H9 (cell line): ENCODE measurements around the gene TMCC3. TPM values are rescaled to one million over a fixed set of nuclear protein-coding genes. Genes with fewer than 3 reads are reported as not detected.

Experiments
- DNase-seq: peaks from one replicate; pipeline ENCODE4 v3.0.0-alpha.2; 2017
- H2AFZ ChIP-seq: one replicate; pipeline ENCODE4 v1.6.1; 2013; ENCODE audit warnings: mild to moderate bottlenecking, low read length, control low read depth, moderate library complexity
- H2AK5ac ChIP-seq: 2 replicates; pipeline ENCODE4 v1.6.1; 2013; ENCODE audit warnings: low read length, control low read depth, mixed read lengths; ENCODE audit not compliant: insufficient read length
- H2BK120ac ChIP-seq: one replicate; pipeline ENCODE4 v1.6.1; 2013; ENCODE audit warnings: low read depth, mild to moderate bottlenecking, low read length, control low read depth, inconsistent platforms; ENCODE audit not compliant: poor library complexity, severe bottlenecking
- H2BK12ac ChIP-seq: 2 replicates; pipeline ENCODE4 v1.6.1; 2013; ENCODE audit warnings: low read length, control low read depth, mixed read lengths, low read depth; ENCODE audit not compliant: insufficient read length
- H2BK15ac ChIP-seq: 2 replicates; pipeline ENCODE4 v1.6.1; 2013; ENCODE audit warnings: low read depth, low read length, control low read depth
- H2BK20ac ChIP-seq: one replicate; pipeline ENCODE4 v1.6.1; 2013; ENCODE audit warnings: low read depth, mild to moderate bottlenecking, low read length, control low read depth, inconsistent platforms; ENCODE audit not compliant: poor library complexity, severe bottlenecking
- H2BK5ac ChIP-seq: 2 replicates; pipeline ENCODE4 v1.6.1; 2013; ENCODE audit warnings: low read length, control low read depth, mixed read lengths; ENCODE audit not compliant: insufficient read length
- H3K14ac ChIP-seq: 2 replicates; pipeline ENCODE4 v1.6.1; 2013; ENCODE audit warnings: low read length, control low read depth; ENCODE audit not compliant: insufficient read depth
- H3K18ac ChIP-seq: 2 replicates; pipeline ENCODE4 v1.6.1; 2013; ENCODE audit warnings: low read depth, mild to moderate bottlenecking, mixed read lengths, low read length, control low read depth; ENCODE audit not compliant: insufficient read length
- H3K23ac ChIP-seq: 2 replicates; pipeline ENCODE4 v1.6.1; 2013; ENCODE audit warnings: low read length, control low read depth, mixed read lengths, low read depth; ENCODE audit not compliant: insufficient read length
- H3K23me2 ChIP-seq: 2 replicates; pipeline ENCODE4 v1.6.1; 2013; ENCODE audit warnings: low read depth, mild to moderate bottlenecking, mixed read lengths, low read length, control low read depth; ENCODE audit not compliant: insufficient read length, poor library complexity, severe bottlenecking
- H3K27ac ChIP-seq: 2 replicates; pipeline ENCODE4 v1.5.1; 2013; ENCODE audit warnings: low read length, control low read depth, mixed read lengths, low read depth; ENCODE audit not compliant: insufficient read length
- H3K27me3 ChIP-seq: 2 replicates; pipeline ENCODE4 v1.6.1; 2013; ENCODE audit warnings: low read length, control low read depth, inconsistent platforms; ENCODE audit not compliant: insufficient read depth
- H3K4ac ChIP-seq: 2 replicates; pipeline ENCODE4 v1.6.1; 2013; ENCODE audit warnings: low read depth, mild to moderate bottlenecking, control low read depth, inconsistent platforms, low read length, moderate library complexity
- H3K4me1 ChIP-seq: 2 replicates; pipeline ENCODE4 v1.6.1; 2013; ENCODE audit warnings: low read length, control low read depth, inconsistent platforms; ENCODE audit not compliant: insufficient read depth
- H3K4me2 ChIP-seq: 2 replicates; pipeline ENCODE4 v1.6.1; 2013; ENCODE audit warnings: low read length, control low read depth, mixed read lengths; ENCODE audit not compliant: insufficient read length, insufficient read depth
- H3K56ac ChIP-seq: 2 replicates; pipeline ENCODE4 v1.6.1; 2013; ENCODE audit warnings: low read depth, mild to moderate bottlenecking, mixed read lengths, low read length, control low read depth; ENCODE audit not compliant: insufficient read length
- H3K79me1 ChIP-seq: 2 replicates; pipeline ENCODE4 v1.6.1; 2013; ENCODE audit warnings: low read depth, mild to moderate bottlenecking, moderate library complexity, low read length, control low read depth, inconsistent platforms; ENCODE audit not compliant: insufficient read depth, poor library complexity, severe bottlenecking
- H3K79me2 ChIP-seq: 2 replicates; pipeline ENCODE4 v1.6.1; 2013; ENCODE audit warnings: low read length, control low read depth, inconsistent platforms; ENCODE audit not compliant: insufficient read depth
- H3K9ac ChIP-seq: 2 replicates; pipeline ENCODE4 v1.6.1; 2013; ENCODE audit warnings: low read length, control low read depth, mixed read lengths; ENCODE audit not compliant: insufficient read length; ENCODE audit errors: extremely low read depth
- H3K9me3 ChIP-seq: one replicate; pipeline ENCODE4 v1.6.1; 2013; ENCODE audit warnings: low read depth, low read length, inconsistent platforms; ENCODE audit not compliant: control insufficient read depth
- H3T11ph ChIP-seq: one replicate; pipeline ENCODE4 v1.6.1; 2013; ENCODE audit warnings: mild to moderate bottlenecking, low read length, control low read depth, inconsistent platforms
- H4K20me1 ChIP-seq: one replicate; pipeline ENCODE4 v1.6.1; 2013; ENCODE audit not compliant: control insufficient read depth, insufficient read length, insufficient read depth
- H4K5ac ChIP-seq: 2 replicates; pipeline ENCODE4 v1.6.1; 2013; ENCODE audit warnings: low read depth, mild to moderate bottlenecking, mixed read lengths, low read length, control low read depth; ENCODE audit not compliant: insufficient read length
- H4K8ac ChIP-seq: replicated peaks from 2 replicates; pipeline ENCODE4 v1.6.1; 2013; ENCODE audit warnings: low read length, control low read depth, mixed read lengths, low read depth; ENCODE audit not compliant: insufficient read length
- H4K91ac ChIP-seq: 2 replicates; pipeline ENCODE4 v1.6.1; 2013; ENCODE audit warnings: low read depth, mild to moderate bottlenecking, moderate library complexity, mixed read lengths, low read length, control low read depth; ENCODE audit not compliant: insufficient read length
- H3K27ac Mint-ChIP-seq, 3 experiments: 2 replicates in 2 of 3; 3 replicates in 1 of 3; pipeline ENCODE4 v1.8.0; 2020 to 2021; ENCODE audit warnings: mixed read lengths in 3 of 3, mild to moderate bottlenecking in 1 of 3, moderate library complexity in 1 of 3
- H3K27me3 Mint-ChIP-seq: 2 replicates; pipeline ENCODE4 v1.8.0; 2021; ENCODE audit warnings: low read depth, mild to moderate bottlenecking, moderate library complexity, mixed read lengths
- H3K36me3 Mint-ChIP-seq, 3 experiments: 2 replicates in 2 of 3; 3 replicates in 1 of 3; pipeline ENCODE4 v1.8.0; 2020 to 2021; ENCODE audit warnings: low read depth in 3 of 3, mixed read lengths in 3 of 3; ENCODE audit not compliant: insufficient read depth in 1 of 3
- H3K4me1 Mint-ChIP-seq, 2 experiments: 2 replicates each; pipeline ENCODE4 v1.8.0; 2020; ENCODE audit warnings: mixed read lengths in 2 of 2
- H3K4me3 Mint-ChIP-seq, 2 experiments: 2 replicates in 1 of 2; 3 replicates in 1 of 2; pipeline ENCODE4 v1.8.0; 2020 to 2021; ENCODE audit warnings: mild to moderate bottlenecking in 2 of 2, mixed read lengths in 2 of 2, moderate library complexity in 1 of 2
- H3K9me3 Mint-ChIP-seq, 2 experiments: 2 replicates in 1 of 2; 3 replicates in 1 of 2; pipeline ENCODE4 v1.8.0; 2020; ENCODE audit warnings: mild to moderate bottlenecking in 2 of 2, mixed read lengths in 2 of 2, moderate library complexity in 1 of 2
- CTCF ChIP-seq: fragments of 200-600 bp; sonication (generic); conservative IDR thresholded peaks from 3 replicates; pipeline ENCODE4 v1.8.0; 2021; ENCODE audit warnings: antibody characterized with exemption, mild to moderate bottlenecking
- WGBS: extraction: QIAGEN DNeasy Blood & Tissue Kit; methylation state at CpG from one replicate; pipeline ENCODE4 v1.1.7; 2013; ENCODE audit warnings: missing lambda C conversion rate, low lambda C conversion rate, mixed read lengths; ENCODE audit not compliant: insufficient read length; ENCODE audit errors: extremely low coverage; 5-methylcytosine and 5-hydroxymethylcytosine counted together
- total RNA-seq: library from RNA; stranded (reverse); gene quantifications from 2 replicates; pipeline ENCODE4 v1.2.1, GENCODE V29; 2021

The TMCC3 gene
- total RNA-seq, 1 experiment from 2014 or later = 0.87 TPM

GRCh38 chr12:94565683-94566082 is 84.7 kb downstream of the TMCC3 start:
- H3K27ac ChIP-seq = no peak overlapping the region
- no peak overlapping the region for H4K91ac ChIP-seq
- no peaks in the 10 kb centered on the region for H3K27me3 ChIP-seq
- H4K5ac ChIP-seq = no peak overlapping the region
- no peaks in the 10 kb centered on the region for H3K9me3 ChIP-seq
- no peak overlapping the region for H3K4me3 Mint-ChIP-seq
- TF ChIP-seq CTCF = no peak
- no peak overlapping the region for H3K14ac ChIP-seq
- H3K79me2 ChIP-seq = no peaks in the 10 kb centered on the region
- no peak overlapping the region for H2BK120ac ChIP-seq
- no peak for DNase-seq
- no peaks in the 10 kb centered on the region for H3K36me3 Mint-ChIP-seq
- no peak overlapping the region for H3K4ac ChIP-seq
- no peaks in the 10 kb centered on the region for H3K4me1 ChIP-seq
- no peak overlapping the region for H3K23ac ChIP-seq
- no peak overlapping the region for H2BK5ac ChIP-seq
- no peak overlapping the region for H2AFZ ChIP-seq
- no peak overlapping the region for H3T11ph ChIP-seq
- no peak overlapping the region for H2BK20ac ChIP-seq
- H3K79me1 ChIP-seq = no peaks in the 10 kb centered on the region
- H4K8ac ChIP-seq = no peak overlapping the region
- H2BK15ac ChIP-seq = no peak overlapping the region
- no CpG with 5 or more reads among the region's 8 CpGs for WGBS
- no peaks in the 10 kb centered on the region for H3K9me3 Mint-ChIP-seq
- H4K20me1 ChIP-seq = no peaks in the 10 kb centered on the region
- H3K56ac ChIP-seq = no peak overlapping the region
- no peak overlapping the region for H3K27ac Mint-ChIP-seq
- no peak overlapping the region for H2AK5ac ChIP-seq
- no peak overlapping the region for H2BK12ac ChIP-seq
- no peak overlapping the region for H3K4me2 ChIP-seq
- H3K23me2 ChIP-seq = no peaks in the 10 kb centered on the region
- H3K4me1 Mint-ChIP-seq = peaks cover 11 to 13% of the 10 kb centered on the region in 2 experiments
- H3K27me3 Mint-ChIP-seq = peaks cover under 1% of the 10 kb centered on the region; the same call in 1 of the 2 replicates
- no peak overlapping the region for H3K18ac ChIP-seq
- no peak overlapping the region for H3K9ac ChIP-seq
